OCI-LY1 (cell line): ENCODE data around the gene SWAP70.

Experiments
- H2AFZ ChIP-seq: fragments of 200-600 bp; sonication (generic), shearing (Covaris generic); 2 replicates; pipeline ENCODE4 v1.6.0; 2014; ENCODE audit warnings: antibody characterized with exemption, mild to moderate bottlenecking, low read length
- H3F3A ChIP-seq: fragments of 200-600 bp; sonication (generic), shearing (Covaris generic); 2 replicates; pipeline ENCODE4 v1.6.0; 2014; ENCODE audit warnings: mild to moderate bottlenecking, antibody characterized with exemption, low read length, moderate library complexity; ENCODE audit not compliant: insufficient read depth
- H3K27ac ChIP-seq: fragments of 200-600 bp; sonication (generic); 2 replicates; pipeline ENCODE4 v1.5.1; 2014; ENCODE audit warnings: low read length, mixed run types, mild to moderate bottlenecking, low read depth; ENCODE audit not compliant: poor library complexity, severe bottlenecking
- H3K27me3 ChIP-seq: fragments of 200-600 bp; sonication (generic); 2 replicates; pipeline ENCODE4 v1.6.0; 2014; ENCODE audit warnings: antibody characterized with exemption, mild to moderate bottlenecking, low read length, moderate library complexity; ENCODE audit not compliant: insufficient read depth
- H3K36me3 ChIP-seq: fragments of 200-600 bp; sonication (generic); 2 replicates; pipeline ENCODE4 v1.6.1; 2014; ENCODE audit warnings: mild to moderate bottlenecking, antibody characterized with exemption, low read length, moderate library complexity, mixed read lengths; ENCODE audit not compliant: insufficient read depth
- H3K4me1 ChIP-seq: fragments of 200-600 bp; sonication (generic); 2 replicates; pipeline ENCODE4 v1.5.1; 2014; ENCODE audit warnings: mild to moderate bottlenecking, low read length, moderate library complexity; ENCODE audit not compliant: insufficient read depth, severe bottlenecking
- H3K4me2 ChIP-seq: fragments of 200-600 bp; sonication (generic), shearing (Covaris generic); 2 replicates; pipeline ENCODE4 v1.6.1; 2014; ENCODE audit warnings: low read length
- H3K4me3 ChIP-seq: fragments of 200-600 bp; sonication (generic); 2 replicates; pipeline ENCODE4 v1.5.1; 2014; ENCODE audit warnings: low read length, low read depth, mild to moderate bottlenecking, mixed read lengths; ENCODE audit not compliant: poor library complexity, severe bottlenecking
- H3K79me2 ChIP-seq: fragments of 200-600 bp; shearing (Covaris generic); 2 replicates; pipeline ENCODE4 v1.6.1; 2016; ENCODE audit warnings: mixed run types, low read length, mixed read lengths; ENCODE audit not compliant: insufficient read depth
- H3K9ac ChIP-seq: fragments of 200-600 bp; sonication (generic), shearing (Covaris generic); 2 replicates; pipeline ENCODE4 v1.6.1; 2014; ENCODE audit warnings: mild to moderate bottlenecking, low read length, mixed read lengths
- H3K9me2 ChIP-seq: fragments of 200-600 bp; sonication (generic), shearing (Covaris generic); 2 replicates; pipeline ENCODE4 v1.6.1; 2014; ENCODE audit warnings: low read depth, mild to moderate bottlenecking, low read length, mixed read lengths
- H3K9me3 ChIP-seq: fragments of 200-600 bp; shearing (Covaris generic); 2 replicates; pipeline ENCODE4 v1.6.1; 2014; ENCODE audit warnings: low read length, mixed read lengths
- H4K20me1 ChIP-seq: fragments of 200-600 bp; sonication (generic), shearing (Covaris generic); 2 replicates; pipeline ENCODE4 v1.6.0; 2016; ENCODE audit warnings: mild to moderate bottlenecking, low read length; ENCODE audit not compliant: insufficient read depth
- CTCF ChIP-seq: fragments of 200-600 bp; sonication (generic), shearing (Covaris generic); IDR thresholded peaks from 2 replicates; pipeline ENCODE4 v1.5.1; 2017; ENCODE audit warnings: mild to moderate bottlenecking, antibody characterized with exemption, low read length, moderate library complexity, mixed read lengths
- EZH2 ChIP-seq: fragments of 200-600 bp; sonication (generic), shearing (Covaris generic); IDR thresholded peaks from 2 replicates; pipeline ENCODE4 v1.8.0; 2017; ENCODE audit warnings: borderline replicate concordance, mixed run types, mild to moderate bottlenecking, antibody characterized with exemption, low read length, moderate library complexity, mixed read lengths

Gene SWAP70

DNA sequence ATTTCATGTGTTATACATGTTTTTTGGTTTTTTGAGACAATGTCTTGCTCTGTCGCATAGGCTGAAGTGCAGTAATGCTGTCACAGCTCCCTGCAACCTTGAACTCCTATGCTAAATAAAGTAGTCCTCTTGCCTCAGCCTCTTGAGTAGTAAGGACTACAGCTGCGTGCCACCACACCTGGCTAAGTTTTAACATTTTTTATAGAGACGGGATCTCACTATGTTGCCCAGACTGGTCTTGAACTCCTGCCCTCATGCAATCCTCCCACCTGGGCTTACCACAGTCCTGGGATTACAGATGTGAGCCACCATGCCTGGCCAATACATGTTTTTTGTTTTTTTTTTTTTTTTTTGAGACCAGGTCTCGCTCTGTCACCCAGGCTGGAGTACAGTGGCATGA, 33.9 kb downstream of the SWAP70 start:
- Histone ChIP-seq H3K9me2 (no peaks in the 10 kb centered on the region), H3K9me3 (no peaks in the 10 kb centered on the region), H3K27ac (peak overlapping the region; percentile 79), H3K9ac (peak overlapping the region; percentile 0; the same call in 1 of the 2 replicates), H3K79me2 (peaks cover 80% of the 10 kb centered on the region), H3K36me3 (peaks cover 73% of the 10 kb centered on the region), H4K20me1 (no peaks in the 10 kb centered on the region), H3K27me3 (no peaks in the 10 kb centered on the region), H3F3A (no peaks in the 10 kb centered on the region), H3K4me3 (no peak overlapping the region), H2AFZ (no peak overlapping the region), H3K4me1 (peaks cover 90% of the 10 kb centered on the region), H3K4me2 (peak overlapping the region; percentile 32; the same call in 1 of the 2 replicates)
- TF ChIP-seq EZH2: no peak
- TF ChIP-seq CTCF: no peak

DNA sequence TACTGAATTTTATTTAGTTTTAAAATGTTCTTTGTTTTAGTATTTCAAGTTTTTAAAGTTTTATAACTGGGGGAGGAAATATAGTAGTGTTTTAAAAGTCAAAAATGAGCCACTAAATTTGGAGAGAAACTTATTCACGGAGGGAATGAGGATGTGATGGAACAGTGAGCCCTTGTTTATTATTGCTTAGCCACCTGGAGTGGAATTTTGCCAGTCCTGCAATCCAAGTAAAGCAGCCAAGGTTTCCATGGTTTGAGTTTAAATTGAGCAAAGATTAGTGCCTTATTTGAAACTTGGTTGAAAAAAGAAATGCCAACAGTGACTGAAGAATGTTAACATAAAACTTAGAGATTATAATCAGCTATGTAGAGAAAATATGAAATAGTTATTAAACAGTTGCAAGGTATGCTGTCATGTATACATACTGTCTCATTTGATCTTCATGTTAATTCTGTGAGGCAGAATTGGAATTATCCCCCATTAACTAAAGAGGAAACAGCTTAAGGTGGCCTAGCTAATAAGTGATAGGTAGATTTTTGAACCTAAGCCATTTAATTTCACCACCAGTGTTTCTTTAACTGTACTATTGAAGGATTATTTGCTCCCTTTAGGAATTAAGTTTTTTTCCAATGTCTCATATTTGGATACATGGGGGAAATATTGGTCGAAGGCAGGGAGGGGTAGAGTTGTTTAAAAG, 36.4 kb downstream of the SWAP70 start:
- H3K9me2 ChIP-seq: no peaks in the 10 kb centered on the region
- peaks cover 84% of the 10 kb centered on the region for H3K79me2 ChIP-seq
- H3K36me3 ChIP-seq: peaks cover 76% of the 10 kb centered on the region
- H3K27me3 ChIP-seq: no peaks in the 10 kb centered on the region
- H3K27ac ChIP-seq: peak overlapping the region; percentile 59
- peaks cover 82% of the 10 kb centered on the region for H3K4me1 ChIP-seq
- no peaks in the 10 kb centered on the region for H3K9me3 ChIP-seq
- H4K20me1 ChIP-seq: no peaks in the 10 kb centered on the region
- no peak overlapping the region for H3K4me2 ChIP-seq
- TF ChIP-seq EZH2 (no peak), CTCF (no peak)
- no peak overlapping the region for H3K9ac ChIP-seq
- H3K4me3 ChIP-seq: no peak overlapping the region
- H2AFZ ChIP-seq: no peak overlapping the region
- H3F3A ChIP-seq: 0 out of 2 replicates have a peak, but pooled peaks cover 4% of the 10 kb centered on the region

DNA sequence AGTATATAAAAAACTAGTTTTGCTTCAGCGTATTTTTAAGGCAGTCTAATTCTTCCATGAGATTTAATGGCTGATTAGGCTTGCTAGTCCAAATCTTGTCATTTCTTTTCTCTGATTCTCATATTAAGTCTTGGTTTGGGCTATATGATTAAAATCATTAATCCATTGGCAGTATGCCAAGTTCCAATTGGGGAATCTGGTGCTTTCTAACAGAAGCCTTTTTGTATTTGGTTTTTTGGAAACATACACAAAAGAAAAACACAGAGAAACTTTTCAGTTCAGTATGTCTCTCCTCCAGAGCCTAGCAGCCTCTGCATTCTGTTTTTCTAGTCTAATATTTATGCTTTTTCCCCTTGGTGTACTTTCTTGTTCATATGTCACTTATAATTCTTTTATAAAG, 37.9 kb downstream of the SWAP70 start:
- TF ChIP-seq CTCF (no peak), EZH2 (no peak)
- Histone ChIP-seq H3K4me2 (peak overlapping the region; percentile 5; the same call in 1 of the 2 replicates), H3K36me3 (peaks cover 61% of the 10 kb centered on the region), H4K20me1 (no peaks in the 10 kb centered on the region), H3K9ac (peak overlapping the region; percentile 1; the same call in 1 of the 2 replicates), H3K79me2 (peaks cover 78% of the 10 kb centered on the region), H3K27me3 (no peaks in the 10 kb centered on the region), H3K9me3 (no peaks in the 10 kb centered on the region), H2AFZ (no peak overlapping the region), H3K4me3 (no peak overlapping the region), H3K4me1 (peaks cover 73% of the 10 kb centered on the region), H3K9me2 (no peaks in the 10 kb centered on the region), H3K27ac (peak overlapping the region; percentile 73), H3F3A (0 out of 2 replicates have a peak, but pooled peaks cover 4% of the 10 kb centered on the region)
